ENCODE results near the gene PRKCA.
"Not testable (repeated sequence)": the region's sequence is repeated elsewhere in the genome, so short reads cannot be mapped to it uniquely, and the experiment has no call there.

The PRKCA gene

GRCh38 chr17:66290101-66290722, 12.2 kb upstream of the PRKCA start:
- DNase-seq (ENCODE audit: low spot score): no peak

GRCh38 chr17:66292353-66292752, 10.1 kb upstream of the PRKCA start:
- no peak for DNase-seq (ENCODE audit: low spot score)

- DNase-seq (ENCODE audit: low spot score): no peak
These were observed 6.1 kb upstream of the PRKCA start for GRCh38 chr17:66296289-66296725.

GRCh38 chr17:66297443-66297842, 5.0 kb upstream of the PRKCA start:
- not testable (repeated sequence) for DNase-seq (ENCODE audit: low spot score)

GRCh38 chr17:66299711-66300110, 2.7 kb upstream of the PRKCA start:
- no peak for DNase-seq (ENCODE audit: low spot score)

GRCh38 chr17:66300956-66301355, 1.5 kb upstream of the PRKCA start:
- no peak for DNase-seq (ENCODE audit: low spot score)

GRCh38 chr17:66301367-66301863, 998 bp upstream of the PRKCA start:
- DNase-seq (ENCODE audit: low spot score): no peak

- peak; percentile 63 for DNase-seq (ENCODE audit: low spot score)
These were observed 581 bp downstream of the PRKCA start for GRCh38 chr17:66302761-66303626.

GRCh38 chr17:66304304-66305174, 2.1 kb downstream of the PRKCA start:
- no peak for DNase-seq (ENCODE audit: low spot score)

- DNase-seq (ENCODE audit: low spot score): no peak
These were observed 4.0 kb downstream of the PRKCA start for GRCh38 chr17:66306446-66306845.

- DNase-seq (ENCODE audit: low spot score): no peak
These were observed 4.8 kb downstream of the PRKCA start for GRCh38 chr17:66307257-66307656.

GRCh38 chr17:66308856-66309255, 6.4 kb downstream of the PRKCA start:
- DNase-seq (ENCODE audit: low spot score): no peak

- no peak for DNase-seq (ENCODE audit: low spot score)
These were observed 7.4 kb downstream of the PRKCA start for GRCh38 chr17:66309793-66310192.

GRCh38 chr17:66310528-66311148, 8.2 kb downstream of the PRKCA start:
- no peak for DNase-seq (ENCODE audit: low spot score)

GRCh38 chr17:66312912-66313311, 10.5 kb downstream of the PRKCA start:
- no peak for DNase-seq (ENCODE audit: low spot score)

- no peak for DNase-seq (ENCODE audit: low spot score)
These were observed 10.9 kb downstream of the PRKCA start for GRCh38 chr17:66313325-66313724.

GRCh38 chr17:66313995-66314659, 11.7 kb downstream of the PRKCA start:
- DNase-seq (ENCODE audit: low spot score): no peak

GRCh38 chr17:66317629-66318028, 15.2 kb downstream of the PRKCA start:
- DNase-seq (ENCODE audit: low spot score): no peak

GRCh38 chr17:66319226-66319625, 16.8 kb downstream of the PRKCA start:
- DNase-seq (ENCODE audit: low spot score): no peak

- no peak for DNase-seq (ENCODE audit: low spot score)
These were observed 20.4 kb downstream of the PRKCA start for GRCh38 chr17:66322764-66323163.

- DNase-seq (ENCODE audit: low spot score): not testable (repeated sequence)
These were observed 22.1 kb downstream of the PRKCA start for GRCh38 chr17:66324381-66325004.

Measured in globus pallidus (tissue), 1 donor.